Thyroid gland (tissue), 4 donors: Measurements from ENCODE around the gene FAM83C.

Source experiments
- CTCF ChIP-seq, 6 experiments: fragments of 200-600 bp in 3 of 6; fragments of 450-650 bp in 3 of 6; sonication (generic) in 3 of 6; IDR thresholded peaks; one replicate each; pipeline ENCODE4 v1.5.1; 2016 to 2019; ENCODE audit warnings: antibody characterized with exemption in 6 of 6, mild to moderate bottlenecking in 2 of 6, inconsistent platforms in 1 of 6, moderate library complexity in 1 of 6
- POLR2A ChIP-seq, 2 donors: fragments of 450-650 bp; IDR thresholded peaks; one replicate each; pipeline ENCODE4 v1.6.1; 2017; ENCODE audit warnings: antibody characterized with exemption in 2 of 2, mild to moderate bottlenecking in 2 of 2, moderate library complexity in 1 of 2

- TF ChIP-seq CTCF (IDR thresholded peaks at IDR 0.05), result no peak
- no peak for TF ChIP-seq POLR2A (IDR thresholded peaks at IDR 0.05)
Measured at GRCh38 chr20:35285806-35286076, 6.5 kb downstream of the FAM83C start.
